IPS-18a (cell line): ENCODE measurements around the gene KCNG2.

Source experiments
- H3K27ac ChIP-seq: one replicate; pipeline ENCODE4 v1.5.1; 2013; ENCODE audit warnings: low read length
- H3K27me3 ChIP-seq: one replicate; pipeline ENCODE4 v1.6.1; 2013; ENCODE audit warnings: mild to moderate bottlenecking, low read length; ENCODE audit not compliant: control insufficient read depth, insufficient read depth
- H3K36me3 ChIP-seq: one replicate; pipeline ENCODE4 v1.6.1; 2013; ENCODE audit warnings: low read depth, low read length; ENCODE audit not compliant: control insufficient read depth
- H3K4me1 ChIP-seq: one replicate; pipeline ENCODE4 v1.6.1; 2013; ENCODE audit warnings: low read depth, low read length; ENCODE audit not compliant: control insufficient read depth
- H3K4me3 ChIP-seq: one replicate; pipeline ENCODE4 v1.5.1; 2013; ENCODE audit warnings: low read length
- H3K9ac ChIP-seq: one replicate; pipeline ENCODE4 v1.6.1; 2013; ENCODE audit warnings: mild to moderate bottlenecking, low read length, moderate library complexity
- H3K9me3 ChIP-seq: one replicate; pipeline ENCODE4 v1.6.1; 2013; ENCODE audit warnings: low read depth, low read length; ENCODE audit not compliant: control insufficient read depth

KCNG2 gene

DNA sequence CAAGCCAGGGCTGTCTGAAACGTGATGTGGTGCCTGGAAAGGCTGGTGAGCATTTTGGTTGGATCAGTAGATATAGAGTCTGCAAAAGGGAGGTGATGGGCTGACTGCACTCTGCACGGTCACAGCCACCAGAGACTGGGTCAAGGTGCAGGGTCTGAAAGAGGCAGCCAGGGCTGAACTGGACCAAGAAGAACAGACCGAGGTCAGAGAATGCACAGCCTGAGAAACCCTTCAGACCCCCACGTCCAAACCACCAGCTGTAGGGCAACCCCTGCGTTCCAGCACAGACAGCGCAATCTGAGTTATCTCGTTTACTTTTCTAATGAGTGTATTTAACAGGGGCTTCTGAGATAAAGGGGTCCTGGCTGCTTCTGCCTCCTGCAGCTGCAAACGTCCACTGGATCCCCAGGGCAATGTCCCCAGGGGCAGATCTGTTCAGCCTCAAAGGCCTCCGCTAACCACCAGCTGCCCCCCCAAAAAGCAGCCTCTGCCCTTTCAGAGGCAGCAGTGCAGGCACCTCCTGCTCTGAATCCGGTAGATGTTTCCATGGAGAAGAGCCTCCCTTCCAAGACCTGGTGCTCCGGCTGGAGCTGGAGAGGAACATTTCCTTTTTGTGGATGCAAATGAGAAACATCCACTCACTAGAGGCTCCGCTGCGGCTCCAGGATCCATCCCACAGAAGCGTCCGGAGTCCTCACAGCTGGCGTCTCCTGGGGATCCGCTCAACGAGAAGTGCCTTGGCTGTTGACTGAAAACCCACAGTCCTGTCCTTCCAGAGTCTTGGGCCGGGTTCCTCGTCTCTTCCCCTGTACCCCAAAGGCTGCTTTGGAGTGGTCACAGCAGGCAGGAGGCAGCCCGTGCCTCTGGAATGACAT lies 970 bp upstream of the KCNG2 start:
- H3K27me3 ChIP-seq = peaks cover 49% of the 10 kb centered on the region
- no peaks in the 10 kb centered on the region for H3K36me3 ChIP-seq
- H3K9me3 ChIP-seq = no peaks in the 10 kb centered on the region
- no peak overlapping the region for H3K9ac ChIP-seq
- H3K27ac ChIP-seq = no peak overlapping the region
- H3K4me3 ChIP-seq = no peak overlapping the region
- no peaks in the 10 kb centered on the region for H3K4me1 ChIP-seq

DNA sequence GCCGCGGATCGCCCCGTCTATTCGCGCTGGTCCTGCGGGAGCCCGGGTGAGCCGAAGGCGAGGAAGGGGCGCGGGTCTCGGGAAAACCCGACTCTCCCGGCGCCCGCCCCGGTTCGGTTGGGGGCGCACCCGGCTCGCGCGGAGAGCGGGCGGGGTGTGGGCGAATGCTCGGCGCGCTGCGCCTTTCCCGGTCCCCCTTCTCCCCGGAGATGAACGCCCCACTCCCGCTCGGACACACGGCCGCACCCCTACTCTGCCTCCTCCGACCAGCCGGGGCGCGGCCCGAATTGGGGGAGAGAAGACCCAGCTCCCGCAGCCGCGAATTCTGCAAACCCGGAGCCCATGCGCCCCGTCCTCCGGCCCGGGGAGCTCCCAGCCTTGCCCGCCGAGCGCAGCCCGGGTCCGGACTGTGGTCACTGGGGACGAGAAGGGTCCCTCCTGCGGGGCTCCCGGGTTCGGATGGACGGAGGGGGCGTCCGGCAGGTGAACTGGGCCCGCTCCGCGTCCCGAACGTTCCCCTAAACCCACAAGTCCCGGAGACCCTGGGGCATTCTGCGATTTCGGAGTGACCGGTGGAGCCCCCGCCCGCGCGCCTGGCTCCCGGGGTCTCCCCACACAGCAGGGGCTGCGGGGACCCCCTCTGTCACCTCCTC lies 734 bp downstream of the KCNG2 start:
- Histone ChIP-seq H3K4me1 (no peaks in the 10 kb centered on the region), H3K27me3 (peaks cover 49% of the 10 kb centered on the region), H3K9ac (no peak overlapping the region)

DNA sequence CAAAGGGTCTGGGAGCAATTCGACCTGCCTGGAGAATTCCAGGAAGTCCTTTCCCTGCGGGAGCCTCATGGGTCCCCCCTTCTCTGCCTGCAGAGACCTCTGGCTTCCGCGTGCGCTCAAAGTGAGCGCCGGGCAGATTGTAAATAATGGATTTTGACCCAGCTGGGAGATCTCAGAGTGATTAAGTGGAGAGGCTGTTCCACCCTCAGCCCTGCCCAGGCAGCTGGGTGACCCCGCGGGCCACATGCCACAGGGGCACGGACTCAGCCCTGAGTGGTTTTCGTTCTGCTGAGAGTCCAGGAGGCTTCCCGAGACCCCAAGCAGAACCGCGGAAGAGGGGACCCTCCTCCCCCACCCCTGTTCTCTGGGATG lies 1.2 kb downstream of the KCNG2 start:
- Histone ChIP-seq H3K9ac (no peak overlapping the region), H3K4me3 (peak overlapping the region; percentile 57), H3K27me3 (peaks cover 49% of the 10 kb centered on the region)

More for the DNA sequence above, 734 bp downstream of the KCNG2 start:
- Histone ChIP-seq H3K9me3 (no peaks in the 10 kb centered on the region), H3K27ac (no peak overlapping the region), H3K36me3 (no peaks in the 10 kb centered on the region), H3K4me3 (peak overlapping the region; percentile 57)

DNA sequence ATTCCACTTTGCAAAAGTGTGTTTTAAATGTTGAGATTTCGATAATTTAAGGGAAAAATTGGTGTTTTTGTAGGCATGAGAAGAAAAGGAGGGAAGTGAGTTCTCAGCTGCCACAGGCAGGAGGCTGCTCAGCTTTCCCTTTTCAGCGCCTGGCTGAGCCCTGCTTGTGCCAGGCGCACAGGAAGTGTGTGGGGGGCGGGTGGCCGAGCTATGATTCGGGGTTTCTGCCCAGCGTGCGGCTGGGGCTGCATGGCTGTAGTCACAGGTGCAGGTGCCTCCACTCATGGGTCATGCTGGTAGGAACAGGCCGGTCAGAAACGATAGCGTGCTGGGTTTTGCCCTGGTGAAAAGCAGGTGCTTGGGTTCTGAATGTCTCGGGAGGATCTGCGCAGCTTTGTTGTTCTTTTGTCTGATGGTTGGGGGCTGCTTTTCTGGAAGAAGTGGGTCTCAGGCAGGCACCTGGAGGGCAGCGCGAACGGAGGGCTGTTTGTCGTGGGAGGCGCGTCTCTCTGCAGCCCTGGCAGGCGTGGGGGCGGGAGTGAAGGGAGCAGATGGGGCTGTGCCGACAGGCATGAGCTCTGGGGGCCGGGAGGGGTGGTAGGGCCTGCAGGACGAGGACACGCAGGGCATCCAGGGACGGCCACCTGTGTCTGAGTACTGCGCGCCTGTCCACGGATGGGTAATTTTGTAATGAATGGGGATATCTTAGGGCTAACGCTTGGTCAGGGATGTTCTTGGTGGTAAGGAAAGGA lies 2.1 kb downstream of the KCNG2 start:
- no peaks in the 10 kb centered on the region for H3K4me1 ChIP-seq
- no peak overlapping the region for H3K4me3 ChIP-seq
- no peak overlapping the region for H3K27ac ChIP-seq
- H3K9ac ChIP-seq = no peak overlapping the region
- H3K27me3 ChIP-seq = peaks cover 49% of the 10 kb centered on the region
- H3K36me3 ChIP-seq = no peaks in the 10 kb centered on the region
- no peaks in the 10 kb centered on the region for H3K9me3 ChIP-seq

More for the DNA sequence above, 1.2 kb downstream of the KCNG2 start:
- Histone ChIP-seq H3K9me3 (no peaks in the 10 kb centered on the region), H3K4me1 (no peaks in the 10 kb centered on the region), H3K36me3 (no peaks in the 10 kb centered on the region), H3K27ac (no peak overlapping the region)

DNA sequence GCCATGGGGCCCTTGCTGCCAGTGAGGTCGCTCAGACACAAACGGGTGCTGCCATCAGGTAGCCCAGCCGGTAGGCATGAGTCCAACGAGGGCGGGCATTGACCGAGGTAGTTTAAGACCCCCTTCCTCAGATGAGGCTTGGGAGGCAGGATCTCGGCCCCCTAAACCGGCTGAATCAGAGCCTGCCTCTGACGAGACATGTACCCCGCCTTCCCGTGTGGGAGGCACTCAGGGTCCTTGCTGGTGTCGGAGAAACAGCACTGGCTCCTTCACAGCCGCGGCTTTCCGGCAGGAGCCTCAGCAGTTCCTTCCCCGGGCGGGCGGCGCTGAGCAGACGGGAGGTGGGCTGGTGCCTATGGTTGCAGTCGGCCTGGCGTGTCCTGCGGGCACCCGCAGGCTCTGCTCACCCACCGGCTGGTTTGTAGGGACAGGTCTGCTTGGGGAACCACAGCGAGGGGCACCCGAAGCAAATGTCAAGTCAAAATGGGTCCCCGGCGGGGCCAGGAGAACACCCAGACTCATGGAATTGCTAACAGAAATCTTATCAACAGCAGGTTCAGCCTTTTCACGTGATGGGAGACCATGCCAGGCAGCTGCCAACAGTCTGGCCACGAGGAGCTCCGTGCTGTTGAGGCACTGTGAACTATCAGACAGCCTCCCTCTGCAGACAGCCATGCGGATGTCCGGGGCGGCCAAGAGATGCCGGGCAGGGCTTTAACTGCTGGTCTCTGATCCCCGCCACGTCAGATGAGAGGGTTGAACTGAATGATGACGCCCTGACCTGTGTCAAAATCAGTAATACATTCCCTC lies 2.8 kb downstream of the KCNG2 start:
- no peaks in the 10 kb centered on the region for H3K4me1 ChIP-seq
- H3K27ac ChIP-seq = no peak overlapping the region
- no peak overlapping the region for H3K9ac ChIP-seq
- no peak overlapping the region for H3K4me3 ChIP-seq
- no peaks in the 10 kb centered on the region for H3K36me3 ChIP-seq
- peaks cover 49% of the 10 kb centered on the region for H3K27me3 ChIP-seq
- no peaks in the 10 kb centered on the region for H3K9me3 ChIP-seq

DNA sequence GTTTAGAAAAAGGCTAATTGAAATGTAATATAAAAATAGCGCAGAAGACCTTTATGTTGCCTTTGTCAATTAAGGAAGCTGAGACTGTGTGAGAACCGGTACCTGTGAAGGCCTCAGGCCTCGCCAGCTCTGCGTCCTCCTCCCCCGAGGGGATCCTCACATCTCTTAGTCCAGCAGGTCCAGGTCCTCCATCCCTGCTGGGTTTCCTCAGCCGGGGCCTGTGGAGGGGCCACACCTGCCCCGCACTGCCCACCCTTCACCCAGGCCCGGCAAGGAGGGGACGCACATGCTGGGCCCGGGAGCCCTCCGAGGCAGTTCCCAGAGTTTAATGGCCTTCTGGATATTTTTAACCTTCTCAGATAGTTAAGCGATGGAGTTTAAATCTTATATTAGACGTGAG lies 3.5 kb downstream of the KCNG2 start:
- H3K4me1 ChIP-seq = no peaks in the 10 kb centered on the region
- no peaks in the 10 kb centered on the region for H3K36me3 ChIP-seq
- no peaks in the 10 kb centered on the region for H3K9me3 ChIP-seq
- no peak overlapping the region for H3K4me3 ChIP-seq
- peaks cover 44% of the 10 kb centered on the region for H3K27me3 ChIP-seq
- H3K27ac ChIP-seq = no peak overlapping the region
- no peak overlapping the region for H3K9ac ChIP-seq

DNA sequence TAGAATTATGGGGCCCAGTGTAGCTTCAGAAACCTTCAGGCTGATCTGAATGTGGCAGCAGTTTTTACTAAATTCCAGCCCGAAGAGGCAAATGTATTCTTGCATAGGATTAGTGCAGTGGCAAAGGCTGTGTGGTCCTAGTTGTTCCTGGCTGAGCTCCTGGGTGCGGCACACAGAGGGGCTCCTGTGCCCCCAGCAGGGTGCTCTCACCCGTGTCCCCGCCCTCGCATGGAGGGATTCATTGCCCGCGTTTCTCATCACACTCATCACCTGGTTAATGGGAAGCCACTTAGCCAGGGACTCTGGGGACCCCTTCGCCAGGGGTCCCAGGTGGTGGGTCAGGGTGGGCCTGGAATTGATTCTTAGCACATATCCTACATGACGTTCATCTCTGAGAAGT lies 3.9 kb downstream of the KCNG2 start:
- no peaks in the 10 kb centered on the region for H3K4me1 ChIP-seq
- H3K36me3 ChIP-seq = no peaks in the 10 kb centered on the region
- H3K27ac ChIP-seq = no peak overlapping the region
- no peak overlapping the region for H3K4me3 ChIP-seq
- no peak overlapping the region for H3K9ac ChIP-seq
- peaks cover 40% of the 10 kb centered on the region for H3K27me3 ChIP-seq
- H3K9me3 ChIP-seq = no peaks in the 10 kb centered on the region

DNA sequence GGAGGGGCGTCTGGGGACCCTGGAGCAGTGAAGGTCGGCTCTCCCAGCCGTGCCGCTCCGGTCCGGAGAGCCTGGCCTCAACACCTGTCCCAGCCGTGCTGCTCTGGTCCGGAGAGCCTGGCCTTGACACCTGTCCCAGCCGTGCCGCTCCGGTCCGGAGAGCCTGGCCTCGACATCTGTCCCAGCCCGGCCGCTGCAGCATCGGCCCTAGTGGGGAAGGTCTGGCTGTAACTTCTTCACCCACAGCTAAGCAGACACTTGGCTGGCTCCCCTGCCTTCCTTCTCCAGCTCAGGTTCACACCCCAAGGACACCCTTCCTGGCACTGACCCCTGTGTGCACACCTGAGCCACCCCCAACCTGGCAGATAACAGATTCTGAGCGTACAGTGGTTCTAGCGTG lies 4.6 kb downstream of the KCNG2 start:
- Histone ChIP-seq H3K27me3 (peaks cover 33% of the 10 kb centered on the region), H3K9ac (no peak overlapping the region), H3K4me1 (no peaks in the 10 kb centered on the region), H3K27ac (no peak overlapping the region), H3K36me3 (no peaks in the 10 kb centered on the region), H3K9me3 (no peaks in the 10 kb centered on the region), H3K4me3 (no peak overlapping the region)

DNA sequence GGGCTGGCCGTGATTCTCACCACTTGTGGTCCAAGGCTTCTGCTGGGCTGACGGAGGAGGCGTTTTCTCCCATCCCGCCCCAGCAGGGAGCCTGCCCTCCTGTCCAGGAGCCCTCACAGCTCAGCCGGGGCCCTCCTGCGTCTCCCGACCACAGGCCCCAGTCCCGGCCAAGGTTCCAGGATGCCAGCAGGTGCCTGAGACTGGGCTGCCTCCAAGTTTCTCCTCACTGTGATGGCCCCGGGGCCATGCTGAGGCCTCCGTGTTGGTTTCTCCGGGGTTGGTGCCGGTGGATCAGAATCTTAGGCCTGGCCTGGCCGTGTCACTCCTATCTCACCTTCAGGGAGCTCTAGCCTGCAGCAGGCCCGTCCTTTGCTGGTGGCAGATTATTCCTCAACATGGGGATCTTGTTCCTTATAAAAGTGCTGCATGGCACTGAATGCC lies 5.9 kb downstream of the KCNG2 start:
- H3K9me3 ChIP-seq = no peaks in the 10 kb centered on the region
- H3K36me3 ChIP-seq = no peaks in the 10 kb centered on the region
- H3K27ac ChIP-seq = no peak overlapping the region
- H3K4me3 ChIP-seq = no peak overlapping the region
- no peaks in the 10 kb centered on the region for H3K4me1 ChIP-seq
- H3K9ac ChIP-seq = no peak overlapping the region
- H3K27me3 ChIP-seq = peaks cover 23% of the 10 kb centered on the region

DNA sequence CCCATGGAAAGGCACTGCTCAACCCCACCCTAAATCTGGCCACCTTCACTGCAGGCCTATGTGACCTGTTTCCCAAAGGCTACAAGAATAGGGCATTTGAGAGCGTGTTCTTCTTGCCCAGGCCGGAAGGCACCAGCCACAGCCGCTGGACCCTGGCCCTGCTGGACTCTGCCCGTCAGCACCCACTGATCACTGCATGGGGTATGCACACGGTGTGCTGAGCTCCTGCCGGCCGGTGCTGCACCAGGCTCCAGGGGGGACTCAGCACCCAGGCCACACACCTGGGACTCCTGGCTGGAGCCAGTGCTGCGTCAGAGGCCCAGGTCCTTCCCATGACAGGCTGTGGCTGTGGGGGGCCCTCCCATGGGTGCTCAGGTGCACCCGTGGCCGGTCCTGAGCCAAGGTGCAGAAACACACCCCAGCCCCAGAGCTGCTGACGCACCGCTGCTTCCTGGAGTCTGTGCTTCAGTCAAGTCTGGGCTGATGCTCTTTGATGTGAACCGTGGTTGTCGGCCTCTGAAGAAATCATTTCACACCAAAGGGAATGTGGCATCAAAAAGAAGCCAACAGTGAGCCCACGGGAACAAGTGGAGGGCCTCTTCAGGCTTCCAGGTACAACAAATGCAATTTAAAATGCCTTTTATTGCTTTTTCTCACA lies 6.5 kb downstream of the KCNG2 start:
- H3K27ac ChIP-seq = no peak overlapping the region

More for the DNA sequence above, 6.5 kb downstream of the KCNG2 start:
- no peaks in the 10 kb centered on the region for H3K36me3 ChIP-seq
- H3K9ac ChIP-seq = no peak overlapping the region
- H3K4me3 ChIP-seq = no peak overlapping the region
- no peaks in the 10 kb centered on the region for H3K9me3 ChIP-seq
- no peaks in the 10 kb centered on the region for H3K4me1 ChIP-seq
- H3K27me3 ChIP-seq = peaks cover 17% of the 10 kb centered on the region
